GM12873 (cell line): ENCODE results near the gene TMEM98.

ENCODE experiments used
- TF ChIP-seq, protein P1 (sequence below): IDR thresholded peaks from 2 replicates; pipeline ENCODE4 v1.5.1; 2012; ENCODE audit warnings: low read depth, mild to moderate bottlenecking, moderate library complexity, low read length, control low read depth; ENCODE audit not compliant: insufficient read depth; ENCODE audit errors: missing control alignments

Gene TMEM98

DNA sequence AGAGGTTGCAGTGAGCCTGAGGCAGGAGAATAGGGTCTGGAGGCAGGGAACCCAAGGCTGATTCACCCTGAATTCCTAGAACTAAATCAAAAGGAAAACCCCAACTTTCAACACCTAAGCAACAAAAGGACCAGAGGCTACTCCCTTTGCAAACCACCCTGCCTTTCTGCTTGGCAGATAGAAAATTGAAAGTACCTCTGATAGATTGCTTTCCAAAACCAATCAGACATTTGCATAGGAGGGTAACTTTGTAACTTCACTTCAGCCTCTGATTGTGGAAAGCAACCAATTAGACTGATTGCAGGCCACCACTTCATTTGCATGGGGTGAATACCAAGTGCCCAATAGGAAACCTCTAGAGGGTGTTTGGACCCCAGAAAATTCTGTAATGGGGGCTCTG lies 10.9 kb upstream of the TMEM98 start:
- TF ChIP-seq, protein P1, sequence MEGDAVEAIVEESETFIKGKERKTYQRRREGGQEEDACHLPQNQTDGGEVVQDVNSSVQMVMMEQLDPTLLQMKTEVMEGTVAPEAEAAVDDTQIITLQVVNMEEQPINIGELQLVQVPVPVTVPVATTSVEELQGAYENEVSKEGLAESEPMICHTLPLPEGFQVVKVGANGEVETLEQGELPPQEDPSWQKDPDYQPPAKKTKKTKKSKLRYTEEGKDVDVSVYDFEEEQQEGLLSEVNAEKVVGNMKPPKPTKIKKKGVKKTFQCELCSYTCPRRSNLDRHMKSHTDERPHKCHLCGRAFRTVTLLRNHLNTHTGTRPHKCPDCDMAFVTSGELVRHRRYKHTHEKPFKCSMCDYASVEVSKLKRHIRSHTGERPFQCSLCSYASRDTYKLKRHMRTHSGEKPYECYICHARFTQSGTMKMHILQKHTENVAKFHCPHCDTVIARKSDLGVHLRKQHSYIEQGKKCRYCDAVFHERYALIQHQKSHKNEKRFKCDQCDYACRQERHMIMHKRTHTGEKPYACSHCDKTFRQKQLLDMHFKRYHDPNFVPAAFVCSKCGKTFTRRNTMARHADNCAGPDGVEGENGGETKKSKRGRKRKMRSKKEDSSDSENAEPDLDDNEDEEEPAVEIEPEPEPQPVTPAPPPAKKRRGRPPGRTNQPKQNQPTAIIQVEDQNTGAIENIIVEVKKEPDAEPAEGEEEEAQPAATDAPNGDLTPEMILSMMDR: no peak

DNA sequence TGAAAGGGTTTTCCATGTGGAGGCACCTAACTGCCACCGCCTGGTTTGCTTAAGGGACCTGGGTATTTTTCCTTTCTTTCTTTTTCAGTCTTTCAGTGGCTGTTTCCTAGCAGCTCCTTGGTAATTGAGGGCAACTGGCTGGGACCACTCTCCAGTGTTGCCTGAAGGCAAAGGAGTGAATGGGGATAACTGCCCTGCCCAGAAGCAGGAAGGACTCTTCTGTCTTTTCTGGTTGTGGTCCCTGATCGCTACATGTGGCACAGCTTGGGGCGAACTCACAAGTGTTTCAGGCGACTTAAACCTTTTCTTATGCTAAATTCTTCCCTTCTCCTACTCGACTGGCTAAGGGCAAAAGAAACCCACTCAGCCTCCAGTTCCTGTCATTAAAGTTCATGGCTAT lies 10.1 kb upstream of the TMEM98 start:
- TF ChIP-seq, protein P1: no peak

DNA sequence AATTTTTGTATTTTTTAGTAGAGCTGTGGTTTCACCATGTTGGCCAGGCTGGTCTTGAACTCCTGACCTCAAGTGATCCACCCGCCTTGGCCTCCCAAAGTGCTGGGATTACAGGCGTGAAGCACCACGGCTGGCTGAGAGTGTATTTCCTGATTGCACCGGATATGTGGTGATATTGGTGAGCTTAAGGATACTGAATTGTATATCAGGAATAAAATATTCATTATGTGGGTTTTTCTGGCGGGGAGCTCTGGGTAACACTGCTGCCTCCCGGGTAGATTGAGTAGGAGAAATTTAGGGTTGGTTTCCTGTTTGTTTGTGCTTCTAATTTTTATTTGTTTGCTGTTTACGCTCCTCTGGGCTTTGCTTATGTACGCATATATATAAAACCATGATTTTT lies 7.7 kb upstream of the TMEM98 start:
- TF ChIP-seq, protein P1: no peak

DNA sequence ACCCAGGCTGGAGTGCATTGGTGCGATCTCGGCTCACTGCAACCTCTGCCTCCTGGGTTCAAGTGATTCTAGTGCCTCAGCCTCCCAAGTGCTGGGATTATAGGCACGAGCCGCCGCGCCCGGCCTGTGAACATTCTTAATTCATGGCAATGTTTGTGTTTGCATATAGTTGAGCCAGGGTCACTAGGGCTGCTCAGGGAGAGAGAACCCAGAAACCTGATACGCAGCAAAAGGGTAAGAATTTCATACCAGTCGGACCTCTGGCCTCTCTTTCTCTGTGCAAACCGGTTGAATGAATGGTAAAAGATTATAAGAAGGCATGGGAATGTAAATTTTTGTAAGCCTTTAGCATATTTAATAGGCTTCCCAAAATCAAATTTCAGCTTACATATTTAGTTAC lies 6.9 kb upstream of the TMEM98 start:
- TF ChIP-seq, protein P1: no peak

DNA sequence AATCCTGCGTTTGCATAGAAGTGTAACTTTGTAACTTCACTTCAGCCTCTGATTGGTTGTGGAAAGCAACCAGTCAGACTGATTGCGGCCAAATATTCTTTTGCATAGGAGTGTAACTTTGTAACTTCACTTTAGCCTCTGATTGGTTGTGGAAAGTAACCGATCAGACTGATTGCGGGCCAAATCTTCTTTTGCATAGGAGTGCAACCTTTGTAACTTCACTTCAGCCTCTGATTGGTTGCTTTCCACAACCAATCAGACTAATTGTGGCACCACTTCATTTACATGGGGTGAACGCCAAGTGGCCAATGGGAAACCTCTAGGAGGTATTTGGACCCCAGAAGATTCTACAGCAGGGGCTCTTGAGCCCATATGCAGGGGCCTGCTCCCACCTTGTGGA lies 1.8 kb upstream of the TMEM98 start:
- TF ChIP-seq, protein P1: no peak

DNA sequence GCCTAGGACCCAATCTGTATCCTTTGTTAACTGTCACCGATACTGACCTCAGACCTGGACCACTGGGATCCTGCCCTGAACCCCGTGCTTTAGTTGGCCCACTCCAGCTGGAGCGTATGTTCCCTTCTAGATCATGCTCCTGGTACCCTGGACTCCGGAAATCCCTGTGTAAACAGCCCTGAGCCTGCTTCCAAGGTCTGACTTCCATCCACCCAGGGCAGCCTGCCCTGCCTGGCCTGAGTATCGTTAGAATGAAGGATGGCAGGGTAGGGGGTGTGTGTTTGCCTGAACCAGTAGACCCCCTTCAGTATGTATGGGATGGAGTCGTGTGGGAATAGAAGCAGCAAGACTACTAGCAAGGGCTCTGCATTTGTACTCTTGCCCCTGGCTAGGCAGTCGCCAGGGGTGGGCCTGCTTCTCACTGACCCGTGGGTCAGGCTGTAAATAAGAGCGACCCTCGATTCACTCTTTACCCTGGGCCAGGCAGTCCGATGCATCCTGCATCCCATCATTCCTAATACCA lies 691 bp upstream of the TMEM98 start:
- TF ChIP-seq, protein P1: no peak

DNA sequence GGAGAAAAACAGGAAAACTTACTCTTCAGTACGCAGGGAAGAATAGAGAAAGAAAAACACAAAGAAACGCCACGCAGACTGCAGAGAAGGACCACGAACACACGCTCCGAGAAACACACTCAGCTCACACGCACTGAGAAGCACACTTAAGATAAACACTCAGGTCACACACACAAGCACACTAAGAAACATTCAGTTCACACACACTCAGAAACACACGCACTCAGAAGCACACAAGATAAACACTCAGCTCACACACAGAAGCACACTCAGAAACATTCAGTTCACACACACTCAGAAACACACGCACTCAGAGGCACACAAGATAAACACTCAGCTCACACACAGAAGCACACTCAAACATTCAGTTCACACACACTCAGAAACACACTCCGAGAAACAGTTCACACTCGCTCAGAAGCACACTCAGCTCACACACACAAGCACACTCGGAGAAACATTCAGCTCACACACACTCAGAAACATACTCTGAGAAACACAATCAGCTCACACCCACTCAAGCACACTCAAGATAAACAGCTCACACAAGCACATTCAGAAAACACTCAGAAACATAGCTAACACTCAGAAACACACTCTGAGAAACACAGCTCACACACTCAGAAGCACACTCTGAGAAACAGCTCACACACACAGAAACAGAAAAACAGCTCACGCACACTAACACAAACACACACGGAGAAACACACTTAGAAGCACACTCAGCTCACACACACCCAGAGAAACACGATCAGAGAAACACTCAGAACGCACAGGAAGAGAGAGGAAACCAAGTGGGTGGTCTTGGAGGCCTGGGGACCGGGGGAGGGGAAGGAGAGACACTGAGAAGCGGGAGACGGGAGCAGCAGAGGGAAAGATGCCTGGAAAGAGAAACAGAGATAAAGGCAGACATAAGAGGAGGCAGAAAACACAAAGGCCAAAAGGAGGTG lies 908 bp downstream of the TMEM98 start:
- TF ChIP-seq, protein P1: no peak
